Smooth muscle cell (in vitro differentiated cells): ENCODE data around the gene STK32B. TPM values are rescaled to one million over a fixed set of nuclear protein-coding genes. Genes with fewer than 3 reads are reported as not detected.
"Not testable (repeated sequence)": the region's sequence is repeated elsewhere in the genome, so short reads cannot be mapped to it uniquely, and the experiment has no call there.

Experiments used
- DNase-seq: peaks from one replicate; lab custom pipeline; 2025; ENCODE audit not compliant: unreplicated experiment; lab: John Stamatoyannopoulos, UW
- H2AFZ ChIP-seq: fragments of 200-600 bp; sonication (generic); 2 replicates; pipeline ENCODE4 v1.6.0; 2016; ENCODE audit warnings: antibody characterized with exemption, low read depth, mild to moderate bottlenecking
- H3F3A ChIP-seq: fragments of 200-600 bp; sonication (generic); 2 replicates; pipeline ENCODE4 v1.6.0; 2017; ENCODE audit warnings: antibody characterized with exemption, low read depth
- H3K27ac ChIP-seq: fragments of 200-600 bp; sonication (generic); 2 replicates; pipeline ENCODE4 v1.5.1; 2016; ENCODE audit warnings: low read depth, mild to moderate bottlenecking
- H3K27me3 ChIP-seq: fragments of 200-600 bp; sonication (generic); 2 replicates; pipeline ENCODE4 v1.6.1; 2016; ENCODE audit warnings: low read depth, mild to moderate bottlenecking
- H3K36me3 ChIP-seq: fragments of 200-600 bp; sonication (generic); 2 replicates; pipeline ENCODE4 v1.5.1; 2016; ENCODE audit warnings: low read depth
- H3K4me1 ChIP-seq: fragments of 200-600 bp; sonication (generic); 2 replicates; pipeline ENCODE4 v1.5.1; 2016; ENCODE audit warnings: low read depth
- H3K4me2 ChIP-seq: fragments of 200-600 bp; sonication (generic); 2 replicates; pipeline ENCODE4 v1.6.0; 2016; ENCODE audit warnings: mild to moderate bottlenecking
- H3K4me3 ChIP-seq: fragments of 200-600 bp; sonication (generic); 2 replicates; pipeline ENCODE4 v1.5.1; 2016; ENCODE audit warnings: mild to moderate bottlenecking
- H3K79me2 ChIP-seq: fragments of 200-600 bp; sonication (generic); 2 replicates; pipeline ENCODE4 v1.6.0; 2016; ENCODE audit warnings: low read depth, mild to moderate bottlenecking
- H3K9ac ChIP-seq: fragments of 200-600 bp; sonication (generic); 2 replicates; pipeline ENCODE4 v1.6.0; 2016; ENCODE audit warnings: low read depth
- H3K9me3 ChIP-seq: fragments of 200-600 bp; sonication (generic); replicated peaks from 2 replicates; pipeline ENCODE4 v1.5.1; 2016; ENCODE audit warnings: low read depth
- H4K20me1 ChIP-seq: fragments of 200-600 bp; sonication (generic); 2 replicates; pipeline ENCODE4 v1.6.0; 2016; ENCODE audit warnings: low read depth
- WGBS: methylation state at CpG from one replicate; pipeline ENCODE4 v1.1.7; 2016; ENCODE audit warnings: low lambda C conversion rate; 5-methylcytosine and 5-hydroxymethylcytosine counted together
- polyA plus RNA-seq: library from polyadenylated mRNA; unstranded; fragments of >200 nt; fragmentation: Nextera tagmentation; extraction: Ambion mirVana; gene quantifications from 2 replicates; pipeline ENCODE4 v1.2.1, GENCODE V29; 2016
- total RNA-seq: library from RNA; depleted of rRNA; stranded (reverse); fragments of >200 nt; gene quantifications from 2 replicates; pipeline ENCODE4 v1.2.3, GENCODE V29; 2014
- TF ChIP-seq, protein P1 (sequence below): fragments of 200-600 bp; sonication (generic); IDR thresholded peaks from 2 replicates; pipeline ENCODE4 v1.5.1; 2017; ENCODE audit warnings: borderline replicate concordance, mild to moderate bottlenecking, antibody characterized with exemption; ENCODE audit not compliant: insufficient read depth, poor library complexity, severe bottlenecking

The STK32B gene
- total and polyA plus RNA-seq, 2 experiments from 2014 or later, result 3.5 to 4.0 TPM

GRCh38 chr4:5435823-5436222, 384.5 kb downstream of the STK32B start:
- Histone ChIP-seq H3K4me2 (no peak overlapping the region), H3K27ac (no peak overlapping the region), H2AFZ (no peak overlapping the region), H3K36me3 (no peaks in the 10 kb centered on the region), H3K9ac (no peak overlapping the region), H3K79me2 (no peaks in the 10 kb centered on the region), H4K20me1 (no peaks in the 10 kb centered on the region), H3K4me1 (no peaks in the 10 kb centered on the region), H3F3A (no peaks in the 10 kb centered on the region), H3K4me3 (no peak overlapping the region), H3K27me3 (no peaks in the 10 kb centered on the region), H3K9me3 (peaks cover 2% of the 10 kb centered on the region)
- no peak for DNase-seq
- WGBS, result 90% methylated on average over 4 of the region's 4 CpGs
- TF ChIP-seq, protein P1, sequence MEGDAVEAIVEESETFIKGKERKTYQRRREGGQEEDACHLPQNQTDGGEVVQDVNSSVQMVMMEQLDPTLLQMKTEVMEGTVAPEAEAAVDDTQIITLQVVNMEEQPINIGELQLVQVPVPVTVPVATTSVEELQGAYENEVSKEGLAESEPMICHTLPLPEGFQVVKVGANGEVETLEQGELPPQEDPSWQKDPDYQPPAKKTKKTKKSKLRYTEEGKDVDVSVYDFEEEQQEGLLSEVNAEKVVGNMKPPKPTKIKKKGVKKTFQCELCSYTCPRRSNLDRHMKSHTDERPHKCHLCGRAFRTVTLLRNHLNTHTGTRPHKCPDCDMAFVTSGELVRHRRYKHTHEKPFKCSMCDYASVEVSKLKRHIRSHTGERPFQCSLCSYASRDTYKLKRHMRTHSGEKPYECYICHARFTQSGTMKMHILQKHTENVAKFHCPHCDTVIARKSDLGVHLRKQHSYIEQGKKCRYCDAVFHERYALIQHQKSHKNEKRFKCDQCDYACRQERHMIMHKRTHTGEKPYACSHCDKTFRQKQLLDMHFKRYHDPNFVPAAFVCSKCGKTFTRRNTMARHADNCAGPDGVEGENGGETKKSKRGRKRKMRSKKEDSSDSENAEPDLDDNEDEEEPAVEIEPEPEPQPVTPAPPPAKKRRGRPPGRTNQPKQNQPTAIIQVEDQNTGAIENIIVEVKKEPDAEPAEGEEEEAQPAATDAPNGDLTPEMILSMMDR, result no peak

DNA sequence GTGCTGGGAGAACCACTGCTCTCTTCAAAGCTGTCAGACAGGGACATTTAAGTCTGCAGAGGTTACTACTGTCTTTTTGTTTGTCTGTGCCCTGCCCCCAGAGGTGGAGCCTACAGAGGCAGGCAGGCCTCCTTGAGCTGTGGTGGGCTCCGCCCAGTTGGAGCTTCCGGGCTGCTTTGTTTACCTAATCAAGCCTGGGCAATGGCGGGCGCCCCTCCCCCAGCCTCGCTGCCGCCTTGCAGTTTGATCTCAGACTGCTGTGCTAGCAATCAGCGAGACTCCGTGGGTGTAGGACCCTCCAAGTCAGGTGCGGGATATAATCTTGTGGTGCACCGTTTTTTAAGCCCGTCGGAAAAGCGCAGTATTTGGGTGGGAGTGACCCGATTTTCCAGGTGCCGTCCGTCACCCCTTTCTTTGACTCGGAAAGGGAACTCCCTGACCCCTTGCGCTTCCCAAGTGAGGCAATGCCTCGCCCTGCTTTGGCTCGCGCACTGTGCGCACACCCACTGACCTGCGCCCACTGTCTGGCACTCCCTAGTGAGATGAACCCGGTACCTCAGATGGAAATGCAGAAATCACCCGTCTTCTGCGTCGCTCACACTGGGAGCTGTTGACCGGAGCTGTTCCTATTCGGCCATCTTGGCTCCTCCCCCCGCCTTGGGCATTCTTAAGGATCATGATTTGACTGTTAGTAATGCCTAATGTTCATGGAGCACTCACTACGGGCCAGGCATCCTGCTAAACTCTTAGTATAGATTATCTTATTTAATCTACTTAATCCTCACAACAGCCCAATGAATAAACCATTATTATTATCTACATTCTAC, 392.9 kb downstream of the STK32B start:
- H3K36me3 ChIP-seq, H3K4me3 ChIP-seq, DNase-seq, H3K9ac ChIP-seq, H3F3A ChIP-seq, H3K4me1 ChIP-seq, H3K79me2 ChIP-seq, H3K27me3 ChIP-seq, H3K27ac ChIP-seq, H3K9me3 ChIP-seq, H4K20me1 ChIP-seq, H2AFZ ChIP-seq: not testable (repeated sequence)
- WGBS, result 57% methylated on average over 27 of the region's 31 CpGs
- H3K4me2 ChIP-seq, result peak overlapping the region; percentile 26

GRCh38 chr4:5444918-5445517, 393.7 kb downstream of the STK32B start:
- Histone ChIP-seq H3K27me3 (no peaks in the 10 kb centered on the region), H3K4me2 (no peak overlapping the region), H3K4me3 (no peak overlapping the region), H3K27ac (no peak overlapping the region), H3K79me2 (no peaks in the 10 kb centered on the region), H3K9me3 (no peaks in the 10 kb centered on the region), H4K20me1 (no peaks in the 10 kb centered on the region), H3F3A (no peaks in the 10 kb centered on the region), H3K9ac (no peak overlapping the region), H3K36me3 (no peaks in the 10 kb centered on the region), H2AFZ (no peak overlapping the region), H3K4me1 (no peaks in the 10 kb centered on the region)
- WGBS, result 97% methylated on average over 10 of the region's 10 CpGs
- no peak for DNase-seq
- TF ChIP-seq, protein P1, result no peak

- H2AFZ ChIP-seq, result no peak overlapping the region
- WGBS, result 92% methylated on average over 17 of the region's 17 CpGs
- H3K4me3 ChIP-seq, result no peak overlapping the region
- TF ChIP-seq, protein P1, result no peak
- no peaks in the 10 kb centered on the region for H4K20me1 ChIP-seq
- no peak overlapping the region for H3K27ac ChIP-seq
- no peak for DNase-seq
- H3K9ac ChIP-seq, result no peak overlapping the region
- no peak overlapping the region for H3K4me2 ChIP-seq
- no peaks in the 10 kb centered on the region for H3K36me3 ChIP-seq
- no peaks in the 10 kb centered on the region for H3F3A ChIP-seq
- H3K9me3 ChIP-seq, result no peaks in the 10 kb centered on the region
- no peaks in the 10 kb centered on the region for H3K4me1 ChIP-seq
- H3K27me3 ChIP-seq, result no peaks in the 10 kb centered on the region
- H3K79me2 ChIP-seq, result no peaks in the 10 kb centered on the region
These were observed 395.4 kb downstream of the STK32B start for GRCh38 chr4:5446595-5447226.
